NCI-H1092 (cell line): ENCODE data around the gene CADPS2.

ENCODE experiments used
- DNase-seq: peaks from one replicate; lab custom pipeline; 2025; lab: John Stamatoyannopoulos, UW

Gene CADPS2

GRCh38 chr7:122364761-122365280 lies 521.4 kb downstream of the CADPS2 start:
- DNase-seq: no peak

- no peak for DNase-seq
These were observed 523.1 kb downstream of the CADPS2 start for GRCh38 chr7:122363144-122363543.

GRCh38 chr7:122362473-122362872 lies 523.8 kb downstream of the CADPS2 start:
- no peak for DNase-seq

- DNase-seq: no peak
These were observed 531.6 kb downstream of the CADPS2 start for GRCh38 chr7:122354656-122355055.

- DNase-seq: no peak
These were observed 533.8 kb downstream of the CADPS2 start for GRCh38 chr7:122352454-122352853.

- no peak for DNase-seq
These were observed 535.6 kb downstream of the CADPS2 start for GRCh38 chr7:122350701-122351100.

- DNase-seq: no peak
These were observed 542.0 kb downstream of the CADPS2 start for GRCh38 chr7:122344303-122344620.

GRCh38 chr7:122343601-122344302 lies 542.5 kb downstream of the CADPS2 start:
- DNase-seq: no peak

GRCh38 chr7:122340427-122340826 lies 545.8 kb downstream of the CADPS2 start:
- no peak for DNase-seq

GRCh38 chr7:122339145-122339904 lies 546.9 kb downstream of the CADPS2 start:
- DNase-seq: no peak

- no peak for DNase-seq
These were observed 549.2 kb downstream of the CADPS2 start for GRCh38 chr7:122337011-122337410.

- no peak for DNase-seq
These were observed 557.0 kb downstream of the CADPS2 start for GRCh38 chr7:122329145-122329802.

- DNase-seq: no peak
These were observed 558.3 kb downstream of the CADPS2 start for GRCh38 chr7:122327969-122328368.

- DNase-seq: no peak
These were observed 569.5 kb downstream of the CADPS2 start for GRCh38 chr7:122316467-122317388.

- no peak for DNase-seq
These were observed 570.5 kb downstream of the CADPS2 start for GRCh38 chr7:122315507-122316466.

- no peak for DNase-seq
These were observed 572.0 kb downstream of the CADPS2 start for GRCh38 chr7:122314284-122314683.

GRCh38 chr7:122312789-122313188 lies 573.5 kb downstream of the CADPS2 start:
- no peak for DNase-seq

GRCh38 chr7:122311734-122312450 lies 574.4 kb downstream of the CADPS2 start:
- no peak for DNase-seq

GRCh38 chr7:122311050-122311700 lies 575.1 kb downstream of the CADPS2 start:
- DNase-seq: no peak
